ENCODE data around the gene VPS37B.

GRCh38 chr12:122858591-122859302, 37.2 kb downstream of the VPS37B start:
- TF ChIP-seq CTCF (IDR thresholded peaks at IDR 0.05; ENCODE audit: low read depth, low read length): no peak
- no peak for TF ChIP-seq EZH2phosphoT487 (IDR thresholded peaks at IDR 0.05; ENCODE audit: low read depth)
